HCT116 (cell line): ENCODE data around the gene MARCKS. TPM values are rescaled to one million over a fixed set of nuclear protein-coding genes. Genes with fewer than 3 reads are reported as not detected.

Experiments
- ATAC-seq: fragments of 200-7000 bp; cut with Tn5 transposase; 2 replicates; pipeline ENCODE4 v1.9.1; 2020; ENCODE audit warnings: mild to moderate bottlenecking, moderate library complexity
- BruUV-seq: library from RNA; stranded (reverse); fragments of 400-500 nt; replicated peaks from 2 replicates; lab custom pipeline; 2021; lab: Mats Ljungman, UMichigan
- CTCF ChIA-PET: fragments of 300-600 bp; sonication (Branson Sonifier 250); formaldehyde crosslinking; loops from one replicate; lab custom pipeline; 2021; ENCODE audit warnings: antibody characterized with exemption; lab: Charles Lee
- POLR2A ChIA-PET: fragments of 300-600, 350-600 bp; sonication (Branson Sonifier 250); formaldehyde crosslinking; loops from one replicate; lab custom pipeline; 2021; ENCODE audit warnings: antibody characterized with exemption; lab: Charles Lee
- RAD21 ChIA-PET, 2 experiments: fragments of 300-600 bp; sonication (Branson Sonifier 250); formaldehyde crosslinking; loops; one replicate each; lab custom pipeline; 2023; ENCODE audit warnings: low total read pairs in 2 of 2; ENCODE audit not compliant: uncharacterized antibody in 2 of 2, unreplicated experiment in 2 of 2, low non-redundant PET in 1 of 2; lab: Charles Lee
- DNase-seq: peaks from one replicate; pipeline ENCODE4 v3.0.0-alpha.2; 2010; ENCODE audit warnings: low read depth, low spot score
- H2AFZ ChIP-seq: fragments of 200-600 bp; shearing (Covaris generic), sonication (generic); 2 replicates; pipeline ENCODE4 v1.6.1; 2017; ENCODE audit warnings: low read depth, mixed run types, mixed read lengths, antibody characterized with exemption, low read length; ENCODE audit not compliant: poor library complexity, severe bottlenecking
- H3K27ac ChIP-seq: 2 replicates; pipeline ENCODE4 v1.5.1; 2012; ENCODE audit warnings: low read depth, low read length
- H3K27me3 ChIP-seq: fragments of 200-600 bp; sonication (generic); 2 replicates; pipeline ENCODE4 v1.6.1; 2016; ENCODE audit warnings: mixed run types, low read length, mixed read lengths; ENCODE audit not compliant: insufficient read depth
- H3K36me3 ChIP-seq, 2 experiments: fragments of 200-500 bp in 1 of 2; fragments of 200-600 bp in 1 of 2; sonication (Bioruptor generic) in 1 of 2; sonication (generic) in 1 of 2; 2 replicates each; pipeline versions ENCODE4 v1.5.1 to v1.6.1; 2014 to 2016; ENCODE audit warnings: low read length in 2 of 2, inconsistent platforms in 1 of 2, mixed read lengths in 1 of 2, mixed run types in 1 of 2; ENCODE audit not compliant: insufficient read depth in 2 of 2, control insufficient read depth in 1 of 2
- H3K4me1 ChIP-seq, 2 experiments: fragments of 200-600 bp in 1 of 2; sonication (generic) in 1 of 2; 2 replicates each; pipeline versions ENCODE4 v1.5.1 to v1.6.1; 2012 to 2017; ENCODE audit warnings: low read length in 2 of 2, inconsistent platforms in 1 of 2, mild to moderate bottlenecking in 1 of 2, mixed read lengths in 1 of 2, mixed run types in 1 of 2, moderate library complexity in 1 of 2; ENCODE audit not compliant: insufficient read depth in 2 of 2, control insufficient read depth in 1 of 2
- H3K4me2 ChIP-seq: fragments of 200-600 bp; sonication (generic); 2 replicates; pipeline ENCODE4 v1.6.1; 2017; ENCODE audit warnings: mixed run types, low read length, mixed read lengths
- H3K4me3 ChIP-seq, 2 experiments: fragments of 200-600 bp in 1 of 2; sonication (generic) in 1 of 2; replicated peaks in 1 of 2; 2 replicates each; pipeline ENCODE4 v1.5.1; 2011 to 2016; ENCODE audit warnings: low read length in 2 of 2, control low read depth in 1 of 2, low read depth in 1 of 2, mild to moderate bottlenecking in 1 of 2, mixed read lengths in 1 of 2, mixed run types in 1 of 2
- H3K79me2 ChIP-seq: fragments of 200-600 bp; sonication (generic); 2 replicates; pipeline ENCODE4 v1.6.1; 2017; ENCODE audit warnings: mild to moderate bottlenecking, mixed run types, low read length, moderate library complexity, mixed read lengths; ENCODE audit not compliant: insufficient read depth
- H3K9ac ChIP-seq: fragments of 200-600 bp; sonication (generic); 2 replicates; pipeline ENCODE4 v1.6.1; 2016; ENCODE audit warnings: low read length, mixed read lengths
- H3K9me2 ChIP-seq: fragments of 200-600 bp; sonication (generic), shearing (Covaris generic); 2 replicates; pipeline ENCODE4 v1.6.1; 2017; ENCODE audit warnings: mixed run types, mild to moderate bottlenecking, moderate library complexity; ENCODE audit not compliant: insufficient read depth
- H3K9me3 ChIP-seq, 2 experiments: fragments of 200-500 bp in 1 of 2; fragments of 200-600 bp in 1 of 2; sonication (Bioruptor generic) in 1 of 2; sonication (generic) in 1 of 2; 2 replicates each; pipeline ENCODE4 v1.6.1; 2014 to 2017; ENCODE audit warnings: low read length in 2 of 2, mixed read lengths in 2 of 2, inconsistent platforms in 1 of 2, low read depth in 1 of 2, mild to moderate bottlenecking in 1 of 2, mixed run types in 1 of 2, moderate library complexity in 1 of 2; ENCODE audit not compliant: control insufficient read depth in 1 of 2, insufficient read depth in 1 of 2
- H4K20me1 ChIP-seq: fragments of 200-600 bp; sonication (generic), shearing (Covaris generic); 2 replicates; pipeline ENCODE4 v1.6.1; 2017; ENCODE audit warnings: mixed run types, mild to moderate bottlenecking, moderate library complexity; ENCODE audit not compliant: insufficient read depth
- CEBPB ChIP-seq: IDR thresholded peaks from 2 replicates; pipeline ENCODE4 v1.6.1; 2012; ENCODE audit warnings: low read depth
- EGR1 ChIP-seq: IDR thresholded peaks from 2 replicates; pipeline ENCODE4 v1.6.1; 2012; ENCODE audit warnings: low read depth
- ELF1 ChIP-seq: IDR thresholded peaks from 2 replicates; pipeline ENCODE4 v1.6.1; 2012; ENCODE audit warnings: low read depth, borderline replicate concordance
- JUND ChIP-seq: IDR thresholded peaks from 2 replicates; pipeline ENCODE4 v1.6.1; 2012
- POLR2A ChIP-seq: IDR thresholded peaks from 2 replicates; pipeline ENCODE4 v1.7.0; 2011; ENCODE audit warnings: borderline replicate concordance; ENCODE audit not compliant: insufficient read depth, insufficient read length; ENCODE audit errors: extremely low read depth
- POLR2AphosphoS5 ChIP-seq: IDR thresholded peaks from 2 replicates; pipeline ENCODE4 v1.6.1; 2011; ENCODE audit warnings: mild to moderate bottlenecking, low read depth, low read length, moderate library complexity
- SIN3A ChIP-seq: IDR thresholded peaks from 2 replicates; pipeline ENCODE4 v1.6.1; 2012; ENCODE audit warnings: low read depth
- ZFX ChIP-seq: fragments of 450-650 bp; IDR thresholded peaks from 2 replicates; pipeline ENCODE4 v1.6.1; 2017
- intact Hi-C: fragments of 100-400 bp; cut with micrococcal nuclease; formaldehyde crosslinking; loops from 2 replicates; pipeline ENCODE4 v1.10.0; 2022
- total RNA-seq: library from RNA; stranded (reverse); gene quantifications from one replicate; pipeline ENCODE4 v1.2.1, GENCODE V29; 2021; ENCODE audit not compliant: unreplicated experiment
- TF ChIP-seq, protein P1 (sequence below): IDR thresholded peaks from 2 replicates; pipeline ENCODE4 v1.6.1; 2011; ENCODE audit warnings: mild to moderate bottlenecking, low read length, moderate library complexity; ENCODE audit not compliant: insufficient replicate concordance; ENCODE audit errors: extremely low read depth
- TF ChIP-seq, protein P2 (sequence below): IDR thresholded peaks from 2 replicates; pipeline ENCODE4 v1.6.1; 2012; ENCODE audit warnings: low read depth

The MARCKS gene
- total RNA-seq, 1 experiment from 2014 or later = 25.7 TPM

DNA sequence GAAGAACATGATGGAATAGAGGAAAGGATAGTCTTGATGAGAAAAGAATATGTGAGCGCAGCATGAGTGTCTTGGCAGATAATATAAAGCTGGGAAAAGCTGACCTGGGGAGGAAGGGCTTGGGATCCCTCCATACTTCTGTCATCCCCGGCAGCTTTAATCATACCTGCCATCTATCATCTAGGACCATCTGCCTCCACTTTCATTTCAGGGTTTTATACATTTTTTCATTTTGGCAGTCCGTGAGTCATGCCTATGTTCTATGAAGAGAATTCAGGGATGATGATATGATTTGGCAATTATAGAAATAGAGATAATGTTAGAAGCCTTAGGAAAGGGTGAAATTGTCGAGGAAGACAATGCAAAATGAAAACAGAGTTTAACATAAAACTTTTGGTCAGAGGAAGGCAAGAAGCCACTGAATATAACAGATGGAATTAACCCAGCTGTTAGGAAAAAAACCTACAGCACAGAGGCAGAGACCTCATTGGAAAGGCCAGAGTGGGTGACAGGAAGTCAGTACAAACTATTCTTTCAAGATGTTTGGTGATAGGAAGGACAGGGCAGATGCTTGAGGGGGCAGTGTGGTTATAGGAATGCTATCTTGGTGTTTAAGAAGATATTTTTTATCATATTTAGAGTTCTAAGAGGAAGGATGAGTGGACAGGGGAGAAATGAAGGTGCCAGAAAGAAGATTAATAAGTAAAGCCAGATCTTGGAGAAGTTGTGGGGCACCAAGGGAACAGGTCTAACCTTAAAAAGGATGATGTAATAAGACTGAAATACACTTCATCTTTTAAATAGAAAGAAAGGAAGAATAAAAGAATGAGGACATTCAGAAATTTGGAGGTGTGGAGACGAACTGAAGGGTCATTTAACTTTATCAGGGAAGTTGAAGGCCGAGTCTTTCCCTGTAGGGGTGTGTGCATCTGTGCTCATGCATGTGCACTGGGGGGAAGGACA lies 37.8 kb downstream of the MARCKS start:
- Histone ChIP-seq H3K4me3 (no peak overlapping the region), H3K79me2 (no peaks in the 10 kb centered on the region), H3K9me2 (no peaks in the 10 kb centered on the region; the same call in 1 of the 2 replicates), H3K36me3 (no peaks in the 10 kb centered on the region), H2AFZ (no peak overlapping the region), H3K27me3 (no peaks in the 10 kb centered on the region), H4K20me1 (no peaks in the 10 kb centered on the region), H3K9ac (no peak overlapping the region), H3K27ac (no peak overlapping the region), H3K4me2 (no peak overlapping the region), H3K4me1 (no peaks in the 10 kb centered on the region), H3K9me3 (no peaks in the 10 kb centered on the region)
- CTCF ChIA-PET = no interaction called here
- ATAC-seq = no peak
- no peak for DNase-seq
- RAD21 ChIA-PET = no interaction called here
- TF ChIP-seq POLR2A (no peak), CEBPB (no peak), POLR2AphosphoS5 (no peak), ELF1 (no peak), ZFX (no peak), EGR1 (no peak), JUND (no peak), SIN3A (no peak)
- TF ChIP-seq, protein P1, sequence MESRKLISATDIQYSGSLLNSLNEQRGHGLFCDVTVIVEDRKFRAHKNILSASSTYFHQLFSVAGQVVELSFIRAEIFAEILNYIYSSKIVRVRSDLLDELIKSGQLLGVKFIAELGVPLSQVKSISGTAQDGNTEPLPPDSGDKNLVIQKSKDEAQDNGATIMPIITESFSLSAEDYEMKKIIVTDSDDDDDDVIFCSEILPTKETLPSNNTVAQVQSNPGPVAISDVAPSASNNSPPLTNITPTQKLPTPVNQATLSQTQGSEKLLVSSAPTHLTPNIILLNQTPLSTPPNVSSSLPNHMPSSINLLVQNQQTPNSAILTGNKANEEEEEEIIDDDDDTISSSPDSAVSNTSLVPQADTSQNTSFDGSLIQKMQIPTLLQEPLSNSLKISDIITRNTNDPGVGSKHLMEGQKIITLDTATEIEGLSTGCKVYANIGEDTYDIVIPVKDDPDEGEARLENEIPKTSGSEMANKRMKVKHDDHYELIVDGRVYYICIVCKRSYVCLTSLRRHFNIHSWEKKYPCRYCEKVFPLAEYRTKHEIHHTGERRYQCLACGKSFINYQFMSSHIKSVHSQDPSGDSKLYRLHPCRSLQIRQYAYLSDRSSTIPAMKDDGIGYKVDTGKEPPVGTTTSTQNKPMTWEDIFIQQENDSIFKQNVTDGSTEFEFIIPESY = no peak
- TF ChIP-seq, protein P2, sequence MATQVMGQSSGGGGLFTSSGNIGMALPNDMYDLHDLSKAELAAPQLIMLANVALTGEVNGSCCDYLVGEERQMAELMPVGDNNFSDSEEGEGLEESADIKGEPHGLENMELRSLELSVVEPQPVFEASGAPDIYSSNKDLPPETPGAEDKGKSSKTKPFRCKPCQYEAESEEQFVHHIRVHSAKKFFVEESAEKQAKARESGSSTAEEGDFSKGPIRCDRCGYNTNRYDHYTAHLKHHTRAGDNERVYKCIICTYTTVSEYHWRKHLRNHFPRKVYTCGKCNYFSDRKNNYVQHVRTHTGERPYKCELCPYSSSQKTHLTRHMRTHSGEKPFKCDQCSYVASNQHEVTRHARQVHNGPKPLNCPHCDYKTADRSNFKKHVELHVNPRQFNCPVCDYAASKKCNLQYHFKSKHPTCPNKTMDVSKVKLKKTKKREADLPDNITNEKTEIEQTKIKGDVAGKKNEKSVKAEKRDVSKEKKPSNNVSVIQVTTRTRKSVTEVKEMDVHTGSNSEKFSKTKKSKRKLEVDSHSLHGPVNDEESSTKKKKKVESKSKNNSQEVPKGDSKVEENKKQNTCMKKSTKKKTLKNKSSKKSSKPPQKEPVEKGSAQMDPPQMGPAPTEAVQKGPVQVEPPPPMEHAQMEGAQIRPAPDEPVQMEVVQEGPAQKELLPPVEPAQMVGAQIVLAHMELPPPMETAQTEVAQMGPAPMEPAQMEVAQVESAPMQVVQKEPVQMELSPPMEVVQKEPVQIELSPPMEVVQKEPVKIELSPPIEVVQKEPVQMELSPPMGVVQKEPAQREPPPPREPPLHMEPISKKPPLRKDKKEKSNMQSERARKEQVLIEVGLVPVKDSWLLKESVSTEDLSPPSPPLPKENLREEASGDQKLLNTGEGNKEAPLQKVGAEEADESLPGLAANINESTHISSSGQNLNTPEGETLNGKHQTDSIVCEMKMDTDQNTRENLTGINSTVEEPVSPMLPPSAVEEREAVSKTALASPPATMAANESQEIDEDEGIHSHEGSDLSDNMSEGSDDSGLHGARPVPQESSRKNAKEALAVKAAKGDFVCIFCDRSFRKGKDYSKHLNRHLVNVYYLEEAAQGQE = no peak
- BruUV-seq = no TSS peak
- intact Hi-C loops = no loop called here
- POLR2A ChIA-PET = no interaction called here
